HG03103 (cell line): Measurements from ENCODE around the gene ZNF646.

Experiments
- ATAC-seq: cut with Tn5 transposase; IDR thresholded peaks from one replicate; pipeline ENCODE4 v1.9.1; 2021; ENCODE audit warnings: low read depth; ENCODE audit not compliant: unreplicated experiment

The ZNF646 gene, protein sequence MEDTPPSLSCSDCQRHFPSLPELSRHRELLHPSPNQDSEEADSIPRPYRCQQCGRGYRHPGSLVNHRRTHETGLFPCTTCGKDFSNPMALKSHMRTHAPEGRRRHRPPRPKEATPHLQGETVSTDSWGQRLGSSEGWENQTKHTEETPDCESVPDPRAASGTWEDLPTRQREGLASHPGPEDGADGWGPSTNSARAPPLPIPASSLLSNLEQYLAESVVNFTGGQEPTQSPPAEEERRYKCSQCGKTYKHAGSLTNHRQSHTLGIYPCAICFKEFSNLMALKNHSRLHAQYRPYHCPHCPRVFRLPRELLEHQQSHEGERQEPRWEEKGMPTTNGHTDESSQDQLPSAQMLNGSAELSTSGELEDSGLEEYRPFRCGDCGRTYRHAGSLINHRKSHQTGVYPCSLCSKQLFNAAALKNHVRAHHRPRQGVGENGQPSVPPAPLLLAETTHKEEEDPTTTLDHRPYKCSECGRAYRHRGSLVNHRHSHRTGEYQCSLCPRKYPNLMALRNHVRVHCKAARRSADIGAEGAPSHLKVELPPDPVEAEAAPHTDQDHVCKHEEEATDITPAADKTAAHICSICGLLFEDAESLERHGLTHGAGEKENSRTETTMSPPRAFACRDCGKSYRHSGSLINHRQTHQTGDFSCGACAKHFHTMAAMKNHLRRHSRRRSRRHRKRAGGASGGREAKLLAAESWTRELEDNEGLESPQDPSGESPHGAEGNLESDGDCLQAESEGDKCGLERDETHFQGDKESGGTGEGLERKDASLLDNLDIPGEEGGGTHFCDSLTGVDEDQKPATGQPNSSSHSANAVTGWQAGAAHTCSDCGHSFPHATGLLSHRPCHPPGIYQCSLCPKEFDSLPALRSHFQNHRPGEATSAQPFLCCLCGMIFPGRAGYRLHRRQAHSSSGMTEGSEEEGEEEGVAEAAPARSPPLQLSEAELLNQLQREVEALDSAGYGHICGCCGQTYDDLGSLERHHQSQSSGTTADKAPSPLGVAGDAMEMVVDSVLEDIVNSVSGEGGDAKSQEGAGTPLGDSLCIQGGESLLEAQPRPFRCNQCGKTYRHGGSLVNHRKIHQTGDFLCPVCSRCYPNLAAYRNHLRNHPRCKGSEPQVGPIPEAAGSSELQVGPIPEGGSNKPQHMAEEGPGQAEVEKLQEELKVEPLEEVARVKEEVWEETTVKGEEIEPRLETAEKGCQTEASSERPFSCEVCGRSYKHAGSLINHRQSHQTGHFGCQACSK (N-terminal part only)

DNA sequence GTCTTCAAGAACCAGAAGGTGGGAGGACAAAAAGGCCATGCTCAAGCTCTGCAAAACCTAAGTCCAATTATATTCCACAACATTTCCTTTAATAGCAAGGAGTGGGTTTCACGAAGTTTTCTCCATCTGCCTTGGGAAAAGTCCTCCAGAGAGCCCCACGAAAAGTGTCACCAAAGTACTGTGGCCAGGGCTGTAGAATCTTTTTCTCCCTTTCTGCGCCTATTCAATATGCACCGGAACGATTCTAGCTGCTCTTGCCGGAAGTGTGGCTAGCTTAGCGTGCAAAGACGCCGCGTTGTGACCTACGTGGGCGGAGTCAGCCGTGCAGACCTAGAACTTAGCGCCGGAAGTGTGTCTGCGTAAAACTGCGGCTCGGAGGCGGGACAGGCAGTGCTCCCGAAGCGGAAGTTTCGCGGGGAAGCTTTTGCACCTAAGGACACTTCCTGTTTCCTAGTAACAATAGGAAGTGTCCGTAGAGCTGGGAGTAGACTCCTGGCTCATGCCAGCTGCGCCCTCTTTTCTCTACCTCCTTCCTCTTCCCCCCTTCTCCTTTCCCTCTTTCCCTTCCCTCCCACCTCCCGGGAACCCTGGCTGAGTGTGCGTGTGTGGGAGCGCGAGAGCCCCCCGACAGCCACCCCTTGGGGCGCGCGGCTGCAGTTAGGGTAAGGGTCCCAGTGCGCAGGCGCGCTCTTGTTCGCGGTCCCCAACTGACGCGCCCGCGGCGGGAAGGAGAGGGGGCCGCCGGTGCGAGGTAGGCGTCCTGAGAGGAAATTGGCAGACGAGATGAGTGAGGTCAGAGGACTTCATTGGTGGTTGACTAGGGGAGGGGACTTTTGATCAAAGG is at the start of gene ZNF646, which contains the start of gene ZNF668:
TSS of gene ZNF646 (plus strand) at position 453 of the 844 bp plus-strand sequence. CDS start 1,903 bp downstream, outside the sequence.
TSS of gene ZNF668 (minus strand) at position 271 of the 844 bp plus-strand sequence. CDS start 9,781 bp downstream, outside the sequence.
- peak; percentile 59 for ATAC-seq

DNA sequence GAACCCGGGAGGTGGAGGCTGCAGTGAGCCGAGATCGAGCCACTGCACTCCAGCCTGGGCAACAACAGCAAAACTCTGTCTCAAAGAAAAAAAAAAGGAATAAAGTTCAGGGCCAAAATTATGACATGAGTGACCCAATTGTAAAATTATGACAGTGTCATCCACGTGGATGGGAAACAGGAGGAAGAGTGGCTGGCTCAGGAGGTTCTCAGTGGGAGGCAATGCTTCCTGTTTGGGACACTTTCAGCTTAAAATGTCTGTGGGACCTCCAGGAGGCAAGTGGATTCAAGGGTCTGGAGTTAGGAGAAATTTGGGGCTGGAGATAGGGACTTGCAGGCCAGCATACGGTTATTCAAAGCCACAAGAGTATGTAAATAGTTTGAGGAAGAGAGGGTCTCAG is 48.9 kb upstream of the ZNF646 start:
- ATAC-seq, result no peak

DNA sequence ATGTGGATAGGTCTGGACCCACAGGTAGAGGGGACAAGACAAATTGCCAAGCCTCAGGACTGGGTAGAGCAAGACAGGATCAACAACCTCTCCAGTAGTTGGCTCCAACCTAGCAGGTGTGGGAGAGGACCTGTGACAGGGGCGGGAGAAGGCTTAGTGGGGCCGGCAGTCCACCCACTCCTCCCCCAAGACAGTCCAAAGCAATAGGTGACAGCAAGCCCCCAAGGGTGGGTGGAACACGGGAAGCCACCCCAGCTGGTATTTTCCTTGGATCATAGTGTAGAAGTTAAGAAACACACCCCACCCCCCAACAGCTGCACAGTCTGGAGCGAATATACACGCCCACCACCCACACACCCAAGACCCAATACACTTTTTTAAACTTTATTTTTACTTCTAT is 45.0 kb upstream of the ZNF646 start:
- no peak for ATAC-seq

- no peak for ATAC-seq
These were observed 42.9 kb upstream of the ZNF646 start for GRCh38 chr16:31031276-31031675.

DNA sequence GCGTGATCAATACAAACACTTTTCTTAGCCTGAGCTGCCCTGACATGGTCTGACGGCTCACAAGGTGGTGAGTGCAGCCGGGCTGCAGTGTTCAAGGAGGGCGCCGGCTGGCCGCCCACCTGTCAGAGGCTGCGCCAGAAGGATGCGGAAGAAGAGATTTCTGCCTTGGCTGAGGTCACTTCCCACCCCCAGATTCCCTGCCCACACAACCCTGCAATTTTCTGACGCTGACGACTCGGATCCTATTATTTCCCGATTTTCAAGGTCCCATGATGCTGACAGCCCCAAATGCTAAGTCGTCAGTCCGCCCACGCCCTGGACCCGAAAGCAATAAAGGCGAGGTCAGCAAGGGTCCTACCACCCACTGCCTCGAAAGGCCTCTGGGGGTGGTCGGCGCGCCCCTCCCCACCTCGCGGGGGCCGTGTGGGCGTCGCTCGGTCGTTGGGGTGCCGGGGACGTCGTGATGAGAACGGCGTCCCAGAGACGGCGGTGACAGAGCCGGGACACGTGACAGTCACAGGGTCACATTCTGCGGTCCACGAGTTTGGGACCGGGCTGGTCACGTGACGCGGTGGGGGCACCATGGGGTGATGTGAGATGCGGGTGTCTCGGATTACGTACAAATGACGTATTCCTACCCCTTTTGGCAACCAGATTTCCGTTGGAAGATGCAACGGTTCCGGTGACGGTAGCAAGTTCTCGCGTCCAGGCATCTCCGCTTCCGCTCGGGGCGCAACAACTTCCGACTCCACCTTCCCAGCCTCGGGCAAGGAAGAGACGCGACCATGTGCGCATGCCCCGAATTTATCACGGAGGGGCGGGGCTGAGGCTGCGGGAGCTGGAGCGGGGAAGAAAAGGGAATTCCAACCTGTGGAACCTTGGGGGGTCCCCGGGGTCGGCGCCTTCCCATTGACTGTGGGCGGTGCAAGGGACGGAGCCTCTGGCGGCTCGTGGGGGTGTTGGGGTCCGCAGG is 41.2 kb upstream of the ZNF646 start, which contains the start of gene STX4:
TSS of gene STX4 (plus strand) at position 823 of the 973 bp plus-strand sequence. CDS start 248 bp downstream, outside the sequence.
- peak; percentile 66 for ATAC-seq

GRCh38 chr16:31033709-31034492 is 40.3 kb upstream of the ZNF646 start:
- peak; percentile 44 for ATAC-seq

DNA sequence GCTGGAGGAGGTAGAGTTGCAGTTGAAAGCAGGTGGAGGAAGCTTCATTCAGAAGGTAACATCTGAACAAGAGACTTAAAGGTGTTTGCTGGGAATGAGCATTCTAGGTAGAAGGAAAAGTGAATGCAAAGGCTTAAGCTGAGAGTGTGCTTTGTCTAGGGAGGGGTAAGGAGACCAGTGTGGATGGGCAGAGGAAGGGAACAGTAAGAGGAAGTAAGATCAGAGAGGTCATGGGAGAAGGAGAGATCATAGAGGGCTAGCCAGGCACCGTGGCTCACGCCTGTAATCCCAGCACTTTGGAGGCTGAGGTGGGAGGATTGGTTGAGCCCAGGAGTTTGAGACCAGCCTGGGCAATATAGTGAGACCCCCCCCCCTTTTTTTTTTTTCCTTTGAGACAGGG is 37.5 kb upstream of the ZNF646 start:
- ATAC-seq, result no peak

- ATAC-seq, result no peak
These were observed 35.2 kb upstream of the ZNF646 start for GRCh38 chr16:31038993-31039392.

DNA sequence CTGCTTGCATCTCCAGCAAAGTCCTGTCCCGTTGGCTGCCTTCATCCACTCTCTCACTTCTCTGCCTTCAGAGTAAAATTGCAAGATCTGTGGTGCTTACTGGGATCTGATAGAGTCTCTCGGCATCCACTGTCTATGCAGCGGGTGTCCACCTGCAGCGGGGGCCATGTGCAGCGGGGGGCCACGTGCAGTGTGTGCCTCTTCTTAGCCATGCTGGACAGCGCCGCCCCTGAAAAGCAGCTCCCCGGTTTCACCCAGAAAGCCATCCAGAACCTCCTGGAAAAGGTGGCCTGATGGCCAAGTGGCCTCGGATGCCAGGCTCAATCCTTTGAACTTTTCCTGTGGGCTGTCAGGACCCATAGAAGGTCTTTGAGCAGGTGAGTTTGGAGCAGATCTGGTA is 31.4 kb upstream of the ZNF646 start:
- ATAC-seq, result no peak

- no peak for ATAC-seq
These were observed 30.9 kb upstream of the ZNF646 start for GRCh38 chr16:31043352-31043751.

DNA sequence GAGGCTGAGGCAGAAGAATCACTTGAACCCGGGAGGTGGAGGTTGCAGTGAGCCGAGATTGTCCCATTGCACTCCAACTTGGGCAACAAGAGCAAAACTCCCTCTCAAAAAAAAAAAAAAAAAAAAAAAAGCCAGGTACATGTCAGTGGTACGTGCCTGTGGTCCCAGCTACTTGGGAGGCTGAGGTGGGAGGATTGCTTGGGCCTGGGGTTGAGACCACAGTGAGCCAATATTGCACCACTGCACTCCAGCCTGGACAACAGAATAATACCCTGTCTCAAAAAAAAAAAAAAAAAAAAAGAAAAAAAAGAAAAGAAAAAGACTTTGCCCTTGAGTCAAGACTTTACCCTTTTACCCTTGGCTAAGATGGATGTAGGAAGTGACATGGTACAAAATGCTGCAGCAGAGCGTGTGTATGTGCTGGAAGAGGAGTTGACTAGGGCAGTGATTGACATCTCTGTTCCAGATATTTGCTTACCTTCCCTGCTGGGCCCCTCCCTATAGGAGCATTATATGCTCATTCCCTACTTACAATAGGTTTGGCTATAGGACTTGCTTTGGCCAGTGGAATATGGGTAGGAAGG is 30.2 kb upstream of the ZNF646 start:
- no peak for ATAC-seq

DNA sequence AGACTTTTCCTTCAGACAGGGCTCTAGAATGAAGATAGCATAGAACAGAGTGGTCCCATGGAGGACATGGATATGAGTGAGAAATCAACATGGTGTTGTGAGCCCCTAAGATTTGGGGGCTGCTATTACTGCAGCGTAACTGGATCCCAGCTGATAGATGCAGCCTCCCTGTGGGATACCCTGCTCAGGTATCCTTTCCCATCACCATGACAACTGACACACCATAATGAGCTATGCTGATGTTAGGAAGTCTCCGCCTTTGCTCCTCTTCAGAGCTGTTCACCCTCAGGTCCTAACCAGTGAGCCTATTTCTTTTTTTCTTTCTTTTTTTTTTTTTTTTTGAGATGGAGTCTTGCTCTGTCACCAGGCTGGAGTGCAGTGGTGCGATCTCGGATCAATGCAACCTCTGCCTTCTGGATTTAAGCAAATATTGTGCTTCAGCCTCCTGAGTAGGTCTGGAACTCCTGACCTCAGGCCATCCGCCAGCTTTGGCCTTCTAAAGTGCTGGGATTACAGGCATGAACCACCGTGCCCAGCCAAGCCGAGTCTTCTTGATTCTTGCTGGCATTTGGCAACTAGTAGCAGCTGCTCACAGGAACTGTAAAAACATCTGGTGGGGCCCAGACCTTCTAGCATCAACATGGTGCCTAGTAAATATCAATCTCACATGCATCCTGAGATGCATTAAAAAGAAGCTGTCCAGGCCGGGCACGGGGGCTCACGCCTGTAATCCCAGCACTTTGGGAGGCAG is 23.8 kb upstream of the ZNF646 start:
- no peak for ATAC-seq

GRCh38 chr16:31052114-31052513 is 22.1 kb upstream of the ZNF646 start:
- no peak for ATAC-seq

DNA sequence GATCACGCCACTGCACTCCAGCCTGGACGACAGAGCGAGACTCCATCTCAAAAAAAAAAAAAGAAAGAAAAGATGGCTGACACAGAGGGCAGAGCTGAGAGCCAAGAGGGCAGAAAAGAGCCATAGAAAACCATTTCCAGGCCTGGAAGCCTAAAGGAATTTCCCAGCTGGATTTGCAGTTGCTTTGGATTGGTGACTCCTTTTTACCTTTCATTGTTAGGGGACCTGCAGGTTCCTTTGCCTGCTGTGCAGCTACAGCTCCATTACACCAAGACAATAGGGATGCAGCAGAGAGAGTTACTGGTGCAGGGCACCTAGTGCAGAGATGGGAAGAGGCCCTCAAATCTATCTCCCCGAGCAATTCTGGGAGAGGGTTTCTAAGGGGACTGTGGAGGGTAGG is 18.6 kb upstream of the ZNF646 start:
- no peak for ATAC-seq

GRCh38 chr16:31061126-31061812 is 13.0 kb upstream of the ZNF646 start:
- no peak for ATAC-seq

- no peak for ATAC-seq
These were observed 12.3 kb upstream of the ZNF646 start for GRCh38 chr16:31061813-31062440.
